LNCaP clone FGC (cell line): ENCODE measurements around the gene ADD3.

ENCODE experiments used
- DNase-seq: peaks from one replicate; pipeline ENCODE4 v3.0.0-alpha.2; 2011; ENCODE audit warnings: low read depth
- H3K4me3 ChIP-seq: 2 replicates; pipeline ENCODE4 v1.5.1; 2011; ENCODE audit warnings: mild to moderate bottlenecking, low read depth, low read length, control low read depth
- TF ChIP-seq, protein P1 (sequence below): IDR thresholded peaks from 2 replicates; pipeline ENCODE4 v1.5.1; 2012; ENCODE audit warnings: mild to moderate bottlenecking; ENCODE audit not compliant: control insufficient read depth, insufficient read depth; ENCODE audit errors: extremely low read depth

ADD3 gene

DNA sequence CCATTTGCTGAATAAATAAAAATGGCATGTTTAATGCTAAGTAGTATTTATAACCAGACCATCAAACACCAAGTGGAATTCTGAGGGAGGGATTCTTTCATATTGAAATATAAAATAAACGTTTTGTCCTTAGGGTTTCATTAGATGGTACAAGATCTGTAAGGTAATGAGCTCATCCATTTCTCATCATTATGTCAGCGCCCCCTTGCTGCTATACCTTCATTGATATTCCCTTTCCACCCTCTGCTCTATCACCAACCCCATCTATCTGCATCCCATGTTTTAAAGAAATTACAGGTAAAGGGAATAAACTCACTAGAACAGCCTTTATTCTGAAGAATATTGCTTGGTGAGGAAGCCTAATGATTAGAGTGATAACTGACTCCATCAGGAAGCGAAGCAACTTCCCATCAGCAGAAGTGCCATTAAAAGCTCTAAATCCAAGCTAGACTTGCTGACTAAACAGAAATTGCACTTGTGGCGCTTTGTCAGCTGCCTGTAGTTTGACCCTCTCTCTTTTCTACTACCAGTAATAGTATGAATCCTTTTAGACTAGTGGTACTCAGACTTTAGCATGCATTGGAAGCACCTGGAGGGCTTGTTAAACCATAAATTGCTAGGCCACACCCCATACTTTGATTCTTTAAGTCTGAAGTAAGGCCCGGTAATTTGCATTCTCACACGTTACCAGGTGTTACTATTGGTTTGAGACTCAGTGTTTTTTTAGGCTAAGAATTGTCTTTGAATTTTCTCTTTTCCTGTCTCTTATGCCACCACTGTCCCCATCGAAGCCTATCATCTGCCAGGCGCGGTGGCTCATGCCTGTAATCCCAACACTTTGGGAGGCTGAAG is 27.5 kb downstream of the ADD3 start:
- TF ChIP-seq, protein P1, sequence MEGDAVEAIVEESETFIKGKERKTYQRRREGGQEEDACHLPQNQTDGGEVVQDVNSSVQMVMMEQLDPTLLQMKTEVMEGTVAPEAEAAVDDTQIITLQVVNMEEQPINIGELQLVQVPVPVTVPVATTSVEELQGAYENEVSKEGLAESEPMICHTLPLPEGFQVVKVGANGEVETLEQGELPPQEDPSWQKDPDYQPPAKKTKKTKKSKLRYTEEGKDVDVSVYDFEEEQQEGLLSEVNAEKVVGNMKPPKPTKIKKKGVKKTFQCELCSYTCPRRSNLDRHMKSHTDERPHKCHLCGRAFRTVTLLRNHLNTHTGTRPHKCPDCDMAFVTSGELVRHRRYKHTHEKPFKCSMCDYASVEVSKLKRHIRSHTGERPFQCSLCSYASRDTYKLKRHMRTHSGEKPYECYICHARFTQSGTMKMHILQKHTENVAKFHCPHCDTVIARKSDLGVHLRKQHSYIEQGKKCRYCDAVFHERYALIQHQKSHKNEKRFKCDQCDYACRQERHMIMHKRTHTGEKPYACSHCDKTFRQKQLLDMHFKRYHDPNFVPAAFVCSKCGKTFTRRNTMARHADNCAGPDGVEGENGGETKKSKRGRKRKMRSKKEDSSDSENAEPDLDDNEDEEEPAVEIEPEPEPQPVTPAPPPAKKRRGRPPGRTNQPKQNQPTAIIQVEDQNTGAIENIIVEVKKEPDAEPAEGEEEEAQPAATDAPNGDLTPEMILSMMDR: no peak
- DNase-seq: no peak
- no peak overlapping the region for H3K4me3 ChIP-seq

DNA sequence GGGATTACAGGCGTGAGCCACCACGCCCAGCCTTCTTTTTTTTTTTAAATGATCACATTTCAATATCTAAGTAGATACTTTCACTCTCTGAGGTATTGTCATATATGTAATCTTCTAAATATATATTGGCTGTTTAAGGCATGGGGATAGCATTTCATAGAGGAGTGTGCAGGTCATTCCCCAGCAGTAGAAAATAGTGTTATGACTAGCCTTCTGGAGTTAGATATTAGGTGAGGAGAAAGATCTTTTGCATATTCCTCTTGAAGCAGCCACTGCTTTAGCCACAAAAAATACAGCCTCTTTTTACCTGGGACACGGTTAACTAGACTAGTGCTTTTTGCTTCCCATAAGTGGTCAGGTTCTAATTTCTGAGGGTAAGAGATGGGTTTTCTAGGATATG is 28.9 kb downstream of the ADD3 start:
- TF ChIP-seq, protein P1: no peak
- no peak for DNase-seq
- H3K4me3 ChIP-seq: no peak overlapping the region

DNA sequence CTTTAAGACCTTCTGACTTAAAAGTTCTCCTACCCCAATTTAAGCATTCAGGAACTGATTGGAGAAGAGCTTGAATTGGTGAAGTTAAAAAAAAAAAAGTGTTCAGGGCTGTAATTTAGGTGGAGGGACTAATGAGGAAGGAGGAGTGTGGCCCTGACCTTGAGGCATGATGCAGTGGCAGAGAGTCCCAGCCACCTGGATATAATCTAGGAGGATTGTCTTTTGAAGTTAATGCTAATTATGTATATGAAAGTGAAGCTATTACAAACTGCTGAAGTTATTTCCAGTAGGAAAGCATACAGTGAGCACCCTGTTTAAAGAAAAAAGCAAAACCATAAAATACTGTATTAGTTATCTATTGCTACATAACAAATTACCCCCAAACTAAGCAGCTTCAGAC is 31.5 kb downstream of the ADD3 start:
- no peak overlapping the region for H3K4me3 ChIP-seq
- DNase-seq: no peak
- TF ChIP-seq, protein P1: no peak

DNA sequence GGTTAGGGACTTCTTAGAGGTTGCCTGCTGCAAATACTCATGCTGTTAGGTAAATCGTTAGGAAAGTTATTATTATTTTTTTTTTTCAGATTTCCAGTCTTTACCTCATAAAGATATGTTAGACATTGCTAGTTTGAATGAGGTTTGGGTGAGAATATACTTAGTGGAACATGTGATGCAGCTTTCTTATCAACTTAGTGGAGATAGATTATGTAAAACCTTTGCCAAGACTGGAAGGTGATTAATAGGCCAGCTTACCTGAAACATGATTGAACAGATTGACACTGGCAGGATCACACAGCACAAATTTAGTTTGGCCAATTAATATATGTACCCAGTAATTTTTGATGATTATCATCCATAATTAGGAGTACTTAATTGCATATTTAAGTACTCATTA is 32.3 kb downstream of the ADD3 start:
- no peak for DNase-seq
- H3K4me3 ChIP-seq: no peak overlapping the region
- TF ChIP-seq, protein P1: no peak

DNA sequence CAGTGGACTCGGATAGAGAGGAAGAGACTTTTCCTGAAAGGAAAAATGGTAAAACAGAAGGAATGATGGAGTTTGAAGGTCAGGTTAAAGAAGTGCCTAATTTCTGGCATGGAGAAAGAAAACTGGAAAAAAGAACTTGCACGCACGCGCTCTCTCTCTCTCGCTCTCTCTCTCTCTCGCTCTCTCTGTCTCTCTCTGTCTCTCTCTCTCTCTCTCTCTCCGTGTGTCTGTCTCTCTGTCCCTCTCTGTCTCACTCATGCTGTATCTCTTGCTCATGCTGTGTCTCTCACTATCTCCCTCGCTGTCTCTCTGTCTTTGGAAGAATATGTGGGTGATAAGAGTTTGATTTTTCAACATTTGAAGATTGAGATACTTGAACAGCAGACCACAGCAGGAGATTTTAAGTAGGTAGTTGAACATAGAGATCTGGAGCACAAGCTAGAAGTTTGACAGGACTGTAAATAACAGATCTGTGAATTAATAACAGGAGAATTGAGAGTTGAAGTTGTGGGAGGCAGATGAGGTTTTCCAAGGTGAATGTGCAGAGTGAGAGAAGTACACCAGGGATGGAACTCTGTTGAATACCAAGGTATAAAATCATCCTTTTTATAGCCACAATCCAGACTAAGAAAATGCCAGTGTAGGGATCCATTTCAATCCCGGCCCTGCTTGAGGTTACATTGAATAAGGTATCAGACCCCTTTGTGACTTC is 33.1 kb downstream of the ADD3 start:
- no peak for DNase-seq
- TF ChIP-seq, protein P1: no peak
- no peak overlapping the region for H3K4me3 ChIP-seq

DNA sequence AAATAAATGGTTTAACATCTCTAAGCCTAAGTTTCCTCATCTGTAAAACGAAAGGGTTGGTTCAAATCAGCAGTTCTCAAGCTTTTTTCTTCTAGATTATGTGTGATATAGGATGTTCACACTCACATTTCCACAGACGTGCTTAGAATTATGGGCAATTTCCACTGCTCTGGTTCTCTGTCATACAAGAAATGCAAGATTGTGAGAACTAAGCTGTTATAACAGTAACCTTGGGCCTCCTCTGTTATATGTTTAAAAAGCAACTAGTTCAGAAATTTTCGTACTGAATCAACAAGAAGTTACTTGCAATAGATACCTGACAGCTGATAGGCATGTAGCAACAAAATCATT is 33.7 kb downstream of the ADD3 start:
- TF ChIP-seq, protein P1: no peak
- no peak for DNase-seq
- H3K4me3 ChIP-seq: no peak overlapping the region
